A549 treated with RU486 at 1 μM for 4 hours (cell line): ENCODE measurements around the gene TACSTD2. TPM values are rescaled to one million over a fixed set of nuclear protein-coding genes. Genes with fewer than 3 reads are reported as not detected.

Source experiments
- total RNA-seq: library from RNA; stranded (reverse); fragments of 200-300 nt; extraction: Qiagen RNA extraction; gene quantifications from 5 replicates; pipeline ENCODE4 v1.2.3, GENCODE V29; 2022; ENCODE audit warnings: low read depth

Gene TACSTD2
- 0.14 TPM in 1 of 5 replicates, not detected in the others for total RNA-seq

GRCh38 chr1:58576727-58577653, at the start of gene TACSTD2:
TACSTD2 (minus strand) TSS chr1:58577252; CDS start chr1:58577156, 96 bp downstream.

GRCh38 chr1:58546520-58547308, 30.3 kb downstream of the TACSTD2 start, which contains the start of gene OMA1:
OMA1 (minus strand) TSS chr1:58546726; CDS start chr1:58539294, 7,432 bp downstream.

Other genes with a start within 250 kb of the TACSTD2 start
- 3.7 to 7.0 TPM (median 5.2 TPM) in 5 replicates for gene OMA1, start 30.5 kb downstream of the TACSTD2 start, total RNA-seq
- gene MYSM1, start 122.8 kb upstream of the TACSTD2 start, total RNA-seq: 2.7 to 4.8 TPM (median 4.6 TPM) in 5 replicates
- gene JUN, start 206.8 kb upstream of the TACSTD2 start, total RNA-seq: 39.7 to 65.5 TPM (median 55.0 TPM) in 5 replicates